SK-N-SH treated with all-trans-retinoic acid at 6 μM for 48 hours (cell line): ENCODE results near the gene ALG14.

Experiments
- ATAC-seq: fragments of 200-7000 bp; cut with Tn5 transposase; 3 replicates; pipeline ENCODE4 v1.9.1; 2020; ENCODE audit warnings: mild to moderate bottlenecking, moderate library complexity
- ARNTL ChIP-seq: fragments of 450-650 bp; formaldehyde crosslinking; IDR thresholded peaks from 2 replicates; pipeline ENCODE4 v1.5.0; 2020; ENCODE audit warnings: low read depth, mild to moderate bottlenecking, moderate library complexity, borderline replicate concordance
- BACH2 ChIP-seq: fragments of 250-450 bp; sonication (Bioruptor Pico); IDR thresholded peaks from 2 replicates; pipeline ENCODE4 v1.9.0; 2021; ENCODE audit warnings: mild to moderate bottlenecking, borderline replicate concordance
- CSRNP3 ChIP-seq: fragments of 250-450 bp; sonication (Bioruptor Pico); IDR thresholded peaks from 2 replicates; pipeline ENCODE4 v1.5.1; 2021; ENCODE audit warnings: mild to moderate bottlenecking, moderate library complexity
- ESRRG ChIP-seq: fragments of 250-450 bp; sonication (Bioruptor Pico); IDR thresholded peaks from 2 replicates; pipeline ENCODE4 v1.6.1; 2021; ENCODE audit warnings: mild to moderate bottlenecking
- GLIS3 ChIP-seq: fragments of 250-450 bp; sonication (Bioruptor Pico); IDR thresholded peaks from 2 replicates; pipeline ENCODE4 v1.5.0; 2020; ENCODE audit warnings: mild to moderate bottlenecking, moderate library complexity
- ISL1 ChIP-seq: fragments of 250-450 bp; sonication (Bioruptor Pico); IDR thresholded peaks from 2 replicates; pipeline ENCODE4 v2.1.2; 2022; ENCODE audit warnings: mild to moderate bottlenecking, moderate library complexity
- OSR1 ChIP-seq: fragments of 250-450 bp; sonication (Bioruptor Pico); IDR thresholded peaks from 2 replicates; pipeline ENCODE4 v1.8.0; 2022; ENCODE audit warnings: moderate library complexity, mild to moderate bottlenecking, inconsistent platforms
- PATZ1 ChIP-seq: fragments of 250-450 bp; sonication (Bioruptor Pico); IDR thresholded peaks from 2 replicates; pipeline ENCODE4 v1.8.0; 2020; ENCODE audit warnings: mild to moderate bottlenecking, moderate library complexity, borderline replicate concordance
- POU6F1 ChIP-seq: fragments of 250-450 bp; sonication (Bioruptor Pico); IDR thresholded peaks from 2 replicates; pipeline ENCODE4 v1.8.0; 2021; ENCODE audit warnings: low read depth, mild to moderate bottlenecking, moderate library complexity, borderline replicate concordance
- PPARA ChIP-seq: fragments of 250-450 bp; sonication (Bioruptor Pico); IDR thresholded peaks from 2 replicates; pipeline ENCODE4 v1.5.0; 2020; ENCODE audit warnings: mild to moderate bottlenecking, borderline replicate concordance
- RARB ChIP-seq: fragments of 250-450 bp; sonication (Bioruptor Pico); IDR thresholded peaks from 2 replicates; pipeline ENCODE4 v1.8.0; 2021; ENCODE audit warnings: mild to moderate bottlenecking, moderate library complexity
- SNAI2 ChIP-seq: fragments of 250-450 bp; sonication (Bioruptor Pico); IDR thresholded peaks from 2 replicates; pipeline ENCODE4 v1.5.0; 2020; ENCODE audit warnings: mild to moderate bottlenecking, moderate library complexity
- TCF4 ChIP-seq: fragments of 250-450 bp; sonication (Bioruptor Pico); IDR thresholded peaks from 2 replicates; pipeline ENCODE4 v1.8.0; 2021; ENCODE audit warnings: mild to moderate bottlenecking, moderate library complexity, borderline replicate concordance
- TOX ChIP-seq: fragments of 250-450 bp; sonication (Bioruptor Pico); IDR thresholded peaks from 2 replicates; pipeline ENCODE4 v1.8.0; 2021; ENCODE audit warnings: mild to moderate bottlenecking, moderate library complexity, borderline replicate concordance
- TSHZ2 ChIP-seq: fragments of 250-450 bp; sonication (Bioruptor Pico); IDR thresholded peaks from 2 replicates; pipeline ENCODE4 v1.5.0; 2020; ENCODE audit warnings: mild to moderate bottlenecking, moderate library complexity
- ZC3H10 ChIP-seq: fragments of 250-450 bp; sonication (Bioruptor Pico); IDR thresholded peaks from 2 replicates; pipeline ENCODE4 v1.5.1; 2021; ENCODE audit warnings: mild to moderate bottlenecking, moderate library complexity
- ZFP3 ChIP-seq: fragments of 250-450 bp; sonication (Bioruptor Pico); IDR thresholded peaks from 2 replicates; pipeline ENCODE4 v1.5.0; 2020; ENCODE audit warnings: mild to moderate bottlenecking, moderate library complexity
- ZFP30 ChIP-seq: fragments of 450-650 bp; formaldehyde crosslinking; IDR thresholded peaks from 2 replicates; pipeline ENCODE4 v1.5.0; 2022; ENCODE audit warnings: mild to moderate bottlenecking, moderate library complexity
- ZNF565 ChIP-seq: fragments of 450-650 bp; formaldehyde crosslinking; conservative IDR thresholded peaks from 2 replicates; pipeline ENCODE4 v1.5.0; 2020; ENCODE audit warnings: low read depth, mild to moderate bottlenecking, moderate library complexity
- ZNF70 ChIP-seq: fragments of 450-650 bp; formaldehyde crosslinking; IDR thresholded peaks from 2 replicates; pipeline ENCODE4 v1.5.0; 2020; ENCODE audit warnings: mild to moderate bottlenecking, moderate library complexity
- ZNF8 ChIP-seq: fragments of 450-650 bp; formaldehyde crosslinking; IDR thresholded peaks from 2 replicates; pipeline ENCODE4 v1.5.0; 2020; ENCODE audit warnings: mild to moderate bottlenecking, moderate library complexity

ALG14 gene

GRCh38 chr1:94982398-94982797 is 90.4 kb downstream of the ALG14 start:
- TF ChIP-seq SNAI2 (no peak), PPARA (no peak), ZNF70 (CRISPR knock-in tag) (no peak), ZNF8 (CRISPR knock-in tag) (no peak), PATZ1 (no peak), POU6F1 (CRISPR knock-in tag) (no peak), RARB (no peak)
- ATAC-seq, result no peak

- ATAC-seq, result no peak
- TF ChIP-seq ESRRG (CRISPR knock-in tag), result no peak
- no peak for TF ChIP-seq TOX (CRISPR knock-in tag)
- no peak for TF ChIP-seq CSRNP3
- TF ChIP-seq SNAI2, result no peak
- no peak for TF ChIP-seq TSHZ2 (CRISPR knock-in tag)
- TF ChIP-seq BACH2 (CRISPR knock-in tag), result no peak
- TF ChIP-seq ZNF565 (CRISPR knock-in tag), result no peak
- no peak for TF ChIP-seq PATZ1
- no peak for TF ChIP-seq RARB
- no peak for TF ChIP-seq ZNF8 (CRISPR knock-in tag)
- no peak for TF ChIP-seq ZFP3 (CRISPR knock-in tag)
- TF ChIP-seq ISL1, result no peak
- no peak for TF ChIP-seq ZNF70 (CRISPR knock-in tag)
- no peak for TF ChIP-seq OSR1 (CRISPR knock-in tag)
- TF ChIP-seq ZC3H10 (CRISPR knock-in tag), result no peak
- no peak for TF ChIP-seq ARNTL (CRISPR knock-in tag)
- no peak for TF ChIP-seq ZFP30 (CRISPR knock-in tag)
These were observed 91.2 kb downstream of the ALG14 start for GRCh38 chr1:94981575-94981973.

GRCh38 chr1:94980582-94981574 is 91.9 kb downstream of the ALG14 start:
- ATAC-seq, result peak; percentile 83
- TF ChIP-seq RARB, result no peak
- TF ChIP-seq TCF4 (CRISPR knock-in tag), result peak; percentile 62; the same call in 1 of the 2 replicates
- no peak for TF ChIP-seq OSR1 (CRISPR knock-in tag)
- TF ChIP-seq GLIS3 (CRISPR knock-in tag), result no peak
- no peak for TF ChIP-seq ZC3H10 (CRISPR knock-in tag)
